ENCODE data around the gene UCP2.

- TF ChIP-seq CTCF (IDR thresholded peaks at IDR 0.05) (no peak), POLR2A (IDR thresholded peaks at IDR 0.05) (no peak)
Measured at GRCh38 chr11:73961321-73961720, 21.3 kb downstream of the UCP2 start.
